ENCODE measurements around the gene SLC25A25. TPM values are rescaled to one million over a fixed set of nuclear protein-coding genes. Genes with fewer than 3 reads are reported as not detected.

Gene SLC25A25
- total and polyA plus RNA-seq, 10 of the 15 experiments (the other 5 are each of a cell fraction or from before 2014, with no cell fraction given): 0.04 to 17.1 (median 12.4) TPM; not detected in 1

GRCh38 chr9:128056086-128056485, 11.9 kb upstream of the SLC25A25 start:
- BruUV-seq (replicated peaks): no TSS peak
- H3K9me3 ChIP-seq (replicated peaks; ENCODE audit: control insufficient read depth, insufficient read depth, low read length): no peaks in the 10 kb centered on the region
- ChIA-PET POLR2A (interaction anchor here (1.1 to 1.4 kb wide), 2 partner anchors 11 to 16 kb away, joined by 3 read pairs; partner anchors contain the start of gene NAIF1), SMC1A (ENCODE audit: uncharacterized antibody, unreplicated experiment) (interaction anchor here (1.8 kb wide), 1 partner anchor 23 kb away, joined by 3 read pairs; no protein-coding TSS in a partner anchor), RAD21 (ENCODE audit: unreplicated experiment) (no interaction called here), CTCF (interaction anchor here (0.6 to 1.6 kb wide), 3 partner anchors 10 to 113 kb away, joined by 3 to 4 read pairs (median 4); no protein-coding TSS in a partner anchor)
- DNase-seq (ENCODE audit: low read depth, low spot score) (no peak), ATAC-seq (no peak), FAIRE-seq (no peak)
- no peaks in the 10 kb centered on the region for H3K27me3 ChIP-seq (replicated peaks in 1 of 2; ENCODE audit: control insufficient read depth in 2 of 2, insufficient read depth in 2 of 2, low read length in 1 of 2)
- in situ Hi-C loops (cut with MboI): no loop called here
- no peak overlapping the region for H2AFZ ChIP-seq (ENCODE audit: control insufficient read depth, low read depth, low read length)
- H3K79me2 ChIP-seq (ENCODE audit: control insufficient read depth, insufficient read depth, low read length): no peaks in the 10 kb centered on the region
- 77% methylated on average over 3 of the region's 3 CpGs for WGBS (ENCODE audit: insufficient coverage, insufficient replicate concordance, low lambda C conversion rate, missing lambda C conversion rate)
- no peaks in the 10 kb centered on the region for H4K20me1 ChIP-seq (ENCODE audit: control insufficient read depth, insufficient read depth)
- intact Hi-C loops (cut with micrococcal nuclease; ENCODE audit: unreplicated experiment): no loop called here
- H3K9ac ChIP-seq (ENCODE audit: control insufficient read depth, insufficient read depth, low read length): no peak overlapping the region
- no peak for TF ChIP-seq POLR2AphosphoS2 (IDR thresholded peaks at IDR 0.05; ENCODE audit: low read depth, low read length)
- no peak for TF ChIP-seq ZBTB11 (CRISPR knock-in tag; IDR thresholded peaks at IDR 0.05)
- H3K27ac ChIP-seq (ENCODE audit: control insufficient read depth, insufficient read depth): no peak overlapping the region
- H3K4me1 ChIP-seq (ENCODE audit: control insufficient read depth, insufficient read depth, low read length): peaks cover 5% of the 10 kb centered on the region
- H3K4me3 ChIP-seq: no peak overlapping the region
- H3K4me2 ChIP-seq (ENCODE audit: control insufficient read depth, insufficient read depth): no peak overlapping the region
- H3K36me3 ChIP-seq (ENCODE audit: control insufficient read depth in 2 of 2, insufficient read depth in 2 of 2, low read length in 1 of 2): no peaks in the 10 kb centered on the region

Data from GM12878 (cell line).